Measurements from ENCODE around the gene ZNF177.

DNA sequence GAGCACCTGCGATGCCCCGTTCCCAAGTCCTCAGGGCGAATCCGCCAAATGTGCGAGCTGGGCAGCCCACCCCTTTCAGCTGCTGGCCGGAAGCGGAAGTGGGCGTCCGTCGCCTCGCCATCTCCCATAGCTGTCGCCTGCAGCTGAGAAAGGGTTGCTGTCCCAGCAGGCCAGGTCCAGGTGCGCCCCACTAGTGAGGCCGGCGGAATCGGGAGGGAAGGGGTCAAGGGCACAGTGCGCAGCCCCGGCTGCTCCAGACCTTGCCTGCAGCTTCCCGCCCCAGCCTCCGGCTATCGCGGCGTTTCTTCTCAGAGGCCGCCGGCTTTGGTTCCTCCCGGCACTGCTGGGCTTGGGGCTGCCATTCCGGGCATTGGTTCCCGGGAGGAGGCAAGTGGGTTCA is at the start of gene ZNF177:
- TF ChIP-seq HOXB13 (CRISPR knock-in tag; IDR thresholded peaks at IDR 0.05; ENCODE audit: low read depth) = no peak
- no peak for TF ChIP-seq SMC3 (IDR thresholded peaks at IDR 0.05)
- TF ChIP-seq, protein P1, sequence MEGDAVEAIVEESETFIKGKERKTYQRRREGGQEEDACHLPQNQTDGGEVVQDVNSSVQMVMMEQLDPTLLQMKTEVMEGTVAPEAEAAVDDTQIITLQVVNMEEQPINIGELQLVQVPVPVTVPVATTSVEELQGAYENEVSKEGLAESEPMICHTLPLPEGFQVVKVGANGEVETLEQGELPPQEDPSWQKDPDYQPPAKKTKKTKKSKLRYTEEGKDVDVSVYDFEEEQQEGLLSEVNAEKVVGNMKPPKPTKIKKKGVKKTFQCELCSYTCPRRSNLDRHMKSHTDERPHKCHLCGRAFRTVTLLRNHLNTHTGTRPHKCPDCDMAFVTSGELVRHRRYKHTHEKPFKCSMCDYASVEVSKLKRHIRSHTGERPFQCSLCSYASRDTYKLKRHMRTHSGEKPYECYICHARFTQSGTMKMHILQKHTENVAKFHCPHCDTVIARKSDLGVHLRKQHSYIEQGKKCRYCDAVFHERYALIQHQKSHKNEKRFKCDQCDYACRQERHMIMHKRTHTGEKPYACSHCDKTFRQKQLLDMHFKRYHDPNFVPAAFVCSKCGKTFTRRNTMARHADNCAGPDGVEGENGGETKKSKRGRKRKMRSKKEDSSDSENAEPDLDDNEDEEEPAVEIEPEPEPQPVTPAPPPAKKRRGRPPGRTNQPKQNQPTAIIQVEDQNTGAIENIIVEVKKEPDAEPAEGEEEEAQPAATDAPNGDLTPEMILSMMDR (IDR thresholded peaks at IDR 0.05) = no peak
- TF ChIP-seq RCOR1 (IDR thresholded peaks at IDR 0.05; ENCODE audit: low read depth, low read length) = no peak
- no peak for TF ChIP-seq BHLHE40 (IDR thresholded peaks at IDR 0.05; ENCODE audit: low read depth, low read length)
